SIG-M5 treated with dmso at 0.1 percent for 504 hours (cell line): ENCODE measurements around the gene KLHL13.
"Not testable (repeated sequence)": the region's sequence is repeated elsewhere in the genome, so short reads cannot be mapped to it uniquely, and the experiment has no call there.

Experiments used
- DNase-seq: peaks from one replicate; lab custom pipeline; 2025; ENCODE audit not compliant: unreplicated experiment; lab: John Stamatoyannopoulos, UW

Gene KLHL13

GRCh38 chrX:118116713-118117550, at the start of gene KLHL13:
KLHL13 (minus strand) TSS chrX:118116810; CDS start chrX:118028473, 88,337 bp downstream.
- DNase-seq, result no peak

GRCh38 chrX:118164138-118164537, 47.5 kb upstream of the KLHL13 start:
- no peak for DNase-seq

DNA sequence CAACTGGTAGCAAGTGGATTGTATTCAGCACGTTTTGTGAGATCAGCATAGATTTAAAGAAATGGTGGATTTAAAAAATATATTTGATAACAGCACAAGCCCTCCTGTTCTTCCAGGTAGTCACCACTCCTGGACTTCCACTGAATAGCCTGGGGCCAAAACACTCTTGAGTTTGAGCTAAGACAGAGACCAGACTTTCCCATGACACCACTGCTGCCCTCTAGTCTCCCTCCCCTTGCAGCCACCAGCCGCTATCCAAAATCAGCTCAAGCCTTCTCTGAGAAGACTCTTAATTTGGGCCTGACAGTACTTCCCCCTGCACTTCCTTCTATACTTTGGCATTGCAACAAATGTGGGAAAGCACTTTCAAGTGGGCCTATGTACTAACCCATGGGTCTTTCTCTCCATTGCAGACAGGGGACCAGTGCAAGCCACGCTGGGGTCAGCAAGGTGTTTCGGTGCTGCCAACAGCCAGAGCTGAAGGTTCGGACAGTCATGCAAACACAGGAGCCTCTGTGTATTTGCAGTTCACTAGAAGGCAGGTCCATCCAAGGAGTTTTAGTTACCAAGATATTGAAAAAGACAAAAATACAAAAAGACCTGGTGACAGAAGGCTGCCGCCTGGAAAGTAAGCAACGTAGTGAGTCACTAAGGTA, 40.5 kb upstream of the KLHL13 start:
- DNase-seq, result no peak

GRCh38 chrX:118156254-118156952, 39.8 kb upstream of the KLHL13 start:
- no peak for DNase-seq

GRCh38 chrX:118153270-118153669, 36.7 kb upstream of the KLHL13 start:
- no peak for DNase-seq

DNA sequence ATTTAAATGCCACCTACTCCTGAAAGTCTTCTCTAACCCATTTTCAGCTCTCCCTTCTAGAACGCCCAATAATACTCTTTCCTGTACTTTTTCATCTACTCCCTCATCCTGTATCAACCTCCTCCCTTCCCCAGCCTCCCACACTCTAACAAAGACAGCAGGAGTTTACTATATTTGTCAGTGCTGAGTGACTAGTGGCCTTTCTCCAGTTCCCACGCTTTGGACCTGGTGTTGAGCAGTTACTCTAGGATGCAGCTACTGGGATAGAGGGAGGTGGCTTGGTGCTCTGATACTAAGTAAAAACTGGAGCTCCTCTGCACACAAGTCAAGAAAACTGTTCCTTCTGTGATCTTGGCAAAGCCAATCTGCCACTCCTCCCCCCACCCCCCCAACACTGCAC, 36.1 kb upstream of the KLHL13 start:
- no peak for DNase-seq

- no peak for DNase-seq
Measured at GRCh38 chrX:118148737-118149136, 32.1 kb upstream of the KLHL13 start.

GRCh38 chrX:118147771-118148170, 31.2 kb upstream of the KLHL13 start:
- not testable (repeated sequence) for DNase-seq

- no peak for DNase-seq
Measured at GRCh38 chrX:118143578-118143977, 27.0 kb upstream of the KLHL13 start.

DNA sequence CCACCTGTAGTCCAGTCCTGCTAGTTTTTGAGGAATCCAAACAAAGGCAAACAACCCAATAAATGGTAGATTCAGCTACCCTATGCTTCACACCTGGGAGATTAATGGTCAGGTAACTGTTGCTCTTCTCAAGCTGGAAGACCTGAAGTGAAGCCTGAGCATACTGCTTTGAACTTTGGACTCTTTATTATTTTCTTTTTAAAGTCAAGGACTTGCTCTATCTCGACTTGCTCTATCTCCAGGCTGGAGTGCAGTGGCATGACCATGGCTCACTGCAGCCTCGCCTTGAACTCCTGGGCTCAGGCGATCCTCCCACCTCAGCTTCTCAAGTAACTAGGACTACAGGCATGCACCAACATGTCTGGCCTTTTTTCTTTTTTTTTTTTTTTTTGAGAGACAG, 14.7 kb upstream of the KLHL13 start:
- DNase-seq, result no peak

DNA sequence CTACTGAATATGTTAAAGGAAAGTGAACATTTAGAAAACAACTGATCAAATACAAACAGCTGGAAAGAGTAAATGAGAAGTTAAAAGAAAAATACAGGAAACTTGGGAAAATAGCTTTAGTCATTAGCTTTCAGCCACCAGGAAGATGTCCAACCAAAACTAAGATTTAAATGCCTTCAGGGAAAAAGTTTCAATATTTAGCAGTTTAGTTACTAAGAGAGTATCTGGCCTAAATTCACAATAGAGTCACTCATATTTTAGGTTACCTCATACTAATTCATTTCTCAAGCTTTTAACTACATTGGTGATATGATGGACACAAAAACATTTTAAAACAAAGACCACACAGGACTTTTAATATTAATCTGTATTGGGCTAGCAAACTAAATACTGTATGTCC, 13.1 kb upstream of the KLHL13 start:
- no peak for DNase-seq

DNA sequence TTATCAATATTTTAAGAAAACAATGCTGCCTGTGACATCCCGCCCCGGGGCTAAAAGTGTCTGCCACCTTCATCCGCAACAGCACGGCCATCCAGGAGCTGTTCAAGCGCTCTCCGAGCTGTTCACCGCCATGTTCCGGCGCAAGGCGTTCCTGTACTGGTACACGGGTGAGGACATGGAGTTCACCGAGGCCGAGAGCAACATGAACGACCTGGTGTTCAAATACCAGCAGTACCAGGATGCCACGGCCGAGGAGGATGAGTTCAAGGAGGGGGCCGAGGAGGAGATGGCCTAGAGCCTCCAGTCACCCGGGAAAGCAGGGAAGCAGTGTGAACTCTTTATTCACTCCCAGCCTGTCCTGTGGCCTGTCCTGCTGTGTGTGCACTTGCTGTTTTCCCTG, 12.1 kb upstream of the KLHL13 start:
- no peak for DNase-seq

DNA sequence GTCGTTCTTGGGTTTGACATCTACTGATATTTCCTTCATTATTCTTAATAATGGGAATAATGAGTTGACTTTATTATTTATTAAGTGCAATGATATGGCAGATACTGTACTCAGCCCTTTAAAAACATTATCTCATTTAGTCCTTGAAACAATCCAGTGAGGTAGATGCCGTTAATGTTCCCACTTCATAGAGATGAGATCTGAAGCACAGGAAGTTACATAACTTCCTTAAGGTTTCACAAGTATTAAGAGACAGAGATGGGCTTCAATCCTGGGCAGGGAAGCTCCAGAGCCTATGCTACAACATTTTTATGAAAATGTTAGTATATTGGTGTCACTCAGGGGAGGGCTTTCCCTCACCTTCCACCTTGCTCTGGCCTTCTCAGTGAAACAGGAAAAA, 9.7 kb upstream of the KLHL13 start:
- DNase-seq, result peak; percentile 9

DNA sequence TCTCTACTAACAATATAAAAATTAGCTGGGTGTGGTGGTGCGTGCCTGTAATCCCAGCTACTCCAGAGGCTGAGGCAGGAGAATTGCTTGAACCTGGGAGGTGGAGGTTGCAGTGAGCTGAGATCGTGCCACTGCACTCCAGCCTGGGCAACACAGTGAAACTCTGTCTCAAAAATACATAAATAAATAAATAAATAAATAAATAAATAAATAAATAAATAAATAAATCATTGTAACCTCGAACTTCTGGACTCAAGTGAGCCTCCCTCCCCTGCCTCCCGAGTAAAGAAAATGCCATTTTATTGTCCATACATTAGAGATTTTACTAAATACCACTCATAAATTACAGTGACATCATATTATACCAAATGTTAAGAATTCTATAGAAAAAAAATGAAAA, 7.6 kb upstream of the KLHL13 start:
- not testable (repeated sequence) for DNase-seq

- no peak for DNase-seq
Measured at GRCh38 chrX:118117741-118118140, 1.1 kb upstream of the KLHL13 start.

GRCh38 chrX:118115953-118116712, 477 bp downstream of the KLHL13 start:
- no peak for DNase-seq

GRCh38 chrX:118114971-118115370, 1.6 kb downstream of the KLHL13 start:
- no peak for DNase-seq

DNA sequence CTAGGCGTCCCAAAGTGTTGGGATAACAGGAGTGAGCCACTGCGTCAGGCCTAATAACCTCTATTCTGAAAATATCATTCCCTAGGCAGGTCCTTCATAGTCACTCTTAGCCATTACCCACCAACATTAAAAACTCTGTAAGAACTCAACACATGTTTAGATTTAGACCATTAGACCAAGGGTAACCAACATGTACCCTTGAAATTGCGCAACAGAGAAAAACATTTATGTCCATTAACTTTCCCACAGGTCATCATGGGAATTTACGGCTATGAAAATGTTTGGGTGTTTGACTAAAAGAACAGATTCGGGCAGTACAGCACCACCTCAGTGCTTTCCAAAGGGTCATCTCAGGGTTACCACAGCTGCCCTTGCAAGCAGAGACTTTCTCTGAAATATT, 7.5 kb downstream of the KLHL13 start:
- DNase-seq, result no peak

DNA sequence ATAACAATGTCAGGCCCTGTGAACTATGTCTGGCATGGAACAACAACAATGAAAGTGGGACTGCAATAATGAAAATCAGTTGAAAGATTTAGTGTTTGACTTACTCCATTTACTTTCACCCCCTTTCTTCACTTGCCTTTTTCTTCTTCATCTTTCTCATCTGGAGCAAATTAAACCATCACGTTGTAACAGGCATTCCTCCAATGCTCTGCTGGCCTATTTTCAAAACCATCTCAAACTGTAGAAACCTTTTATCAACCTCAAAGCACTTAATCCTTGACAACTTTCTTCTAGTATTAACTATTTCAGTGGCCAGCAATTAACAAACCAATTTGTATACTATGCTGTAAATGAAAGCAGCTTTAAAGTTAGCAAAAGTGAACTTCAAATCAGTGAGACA, 8.3 kb downstream of the KLHL13 start:
- DNase-seq, result no peak

DNA sequence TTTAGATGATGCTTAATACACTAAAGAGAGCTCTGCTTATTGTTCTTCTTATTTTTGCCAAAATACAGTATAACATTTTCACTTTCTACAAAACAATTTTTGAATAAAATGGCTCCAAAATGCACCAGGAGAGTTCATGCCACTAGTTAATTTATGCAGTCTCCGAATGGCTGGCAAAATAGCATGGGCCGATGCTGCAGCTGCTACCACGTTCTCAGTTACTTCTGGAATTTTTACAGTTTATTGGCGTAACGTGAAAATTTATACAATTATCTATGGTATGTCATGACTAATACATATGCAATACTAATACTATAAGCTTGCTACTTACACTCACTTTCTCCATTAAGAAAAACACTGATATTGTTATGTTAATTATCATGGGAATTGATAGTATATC, 16.5 kb downstream of the KLHL13 start:
- no peak for DNase-seq

GRCh38 chrX:118088084-118088483, 28.5 kb downstream of the KLHL13 start:
- no peak for DNase-seq
